ENCODE results near the gene REV3L.

DNA sequence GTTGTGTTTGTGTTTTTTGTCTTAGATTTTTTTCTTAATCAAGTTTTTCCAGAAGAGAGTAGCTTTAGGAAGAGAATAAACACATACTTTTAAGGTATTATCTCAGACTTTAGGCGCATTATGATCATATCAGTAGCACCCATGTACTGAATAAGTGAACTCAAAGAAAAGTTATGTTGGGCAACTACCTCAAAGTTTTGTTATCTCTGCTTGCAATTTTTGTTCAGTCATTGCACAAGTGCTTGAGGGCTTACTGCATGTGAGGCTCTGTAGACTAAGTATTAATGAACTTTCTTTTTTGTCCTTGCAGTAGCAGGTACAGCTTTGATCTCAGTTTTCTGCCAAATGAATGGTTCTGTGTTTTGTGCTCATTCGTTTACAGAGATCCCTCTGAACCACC lies 206.7 kb downstream of the REV3L start:
- no peak for TF ChIP-seq POLR2A (IDR thresholded peaks at IDR 0.05; ENCODE audit: low read depth, low read length)
- no peak for TF ChIP-seq TAF1 (IDR thresholded peaks at IDR 0.05; ENCODE audit: borderline replicate concordance, low read depth, low read length)
